H1 (cell line): ENCODE data around the gene DPP4. TPM values are rescaled to one million over a fixed set of nuclear protein-coding genes. Genes with fewer than 3 reads are reported as not detected.

ENCODE experiments used
- BACH1 ChIP-seq: IDR thresholded peaks from 2 replicates; pipeline ENCODE4 v1.6.1; 2012; ENCODE audit warnings: low read length, improper control_type of control experiment
- BCL11A ChIP-seq, 2 experiments: IDR thresholded peaks; one replicate each; pipeline ENCODE4 v1.6.1; 2011; ENCODE audit warnings: low read depth in 2 of 2, low read length in 2 of 2, mild to moderate bottlenecking in 2 of 2
- CBX5 ChIP-seq: fragments of 300-800, 300-1000 bp; sonication (generic); IDR thresholded peaks from 2 replicates; pipeline ENCODE4 v1.7.1; 2016; ENCODE audit warnings: antibody characterized with exemption, low read length, low read depth
- CBX8 ChIP-seq: fragments of 300-800, 300-1000 bp; sonication (generic); IDR thresholded peaks from 2 replicates; pipeline ENCODE4 v1.7.1; 2016; ENCODE audit warnings: low read depth, low read length, borderline replicate concordance
- CTBP2 ChIP-seq: IDR thresholded peaks from 2 replicates; pipeline ENCODE4 v1.7.0; 2011; ENCODE audit warnings: borderline replicate concordance, mild to moderate bottlenecking, moderate library complexity, mixed read lengths, low read length; ENCODE audit not compliant: insufficient read depth, insufficient read length
- CTCF ChIP-seq, 3 experiments: IDR thresholded peaks; 1 replicate in 2 of 3; 2 replicates in 1 of 3; pipeline versions ENCODE4 v1.5.1 to v1.6.1; 2011; ENCODE audit warnings: low read length in 3 of 3, mild to moderate bottlenecking in 3 of 3, inconsistent platforms in 2 of 3, low read depth in 1 of 3, moderate library complexity in 1 of 3; ENCODE audit not compliant: insufficient read depth in 1 of 3; ENCODE audit errors: control extremely low read depth in 1 of 3
- E2F6 ChIP-seq: IDR thresholded peaks from 2 replicates; pipeline ENCODE4 v1.6.1; 2012; ENCODE audit warnings: inconsistent platforms
- EP300 ChIP-seq, 2 experiments: IDR thresholded peaks; 1 replicate in 1 of 2; 2 replicates in 1 of 2; pipeline ENCODE4 v1.6.1; 2011 to 2012; ENCODE audit warnings: low read depth in 2 of 2, low read length in 2 of 2, mild to moderate bottlenecking in 2 of 2, borderline replicate concordance in 1 of 2, inconsistent platforms in 1 of 2, moderate library complexity in 1 of 2
- EZH2 ChIP-seq: fragments of 200-600 bp; sonication (generic); IDR thresholded peaks from 2 replicates; pipeline ENCODE4 v1.7.1; 2012; ENCODE audit warnings: low read depth, mild to moderate bottlenecking, moderate library complexity, low read length, inconsistent platforms; ENCODE audit not compliant: severe bottlenecking
- PHF8 ChIP-seq: fragments of 200-600 bp; sonication (generic); conservative IDR thresholded peaks from 2 replicates; pipeline ENCODE4 v1.7.1; 2012; ENCODE audit warnings: low read depth, mild to moderate bottlenecking, inconsistent platforms, low read length, moderate library complexity
- POLR2AphosphoS5 ChIP-seq: IDR thresholded peaks from 2 replicates; pipeline ENCODE4 v1.6.1; 2011; ENCODE audit warnings: low read depth, low read length
- POU5F1 ChIP-seq: IDR thresholded peaks from 2 replicates; pipeline ENCODE4 v1.6.1; 2011; ENCODE audit warnings: low read depth, mild to moderate bottlenecking, low read length, moderate library complexity
- RBBP5 ChIP-seq: IDR thresholded peaks from 2 replicates; pipeline ENCODE4 v1.7.1; 2012; ENCODE audit warnings: low read depth, mild to moderate bottlenecking, inconsistent platforms, low read length, moderate library complexity, borderline replicate concordance
- RNF2 ChIP-seq: fragments of 200-900, 300-1000 bp; sonication (generic); IDR thresholded peaks from 2 replicates; pipeline ENCODE4 v1.7.1; 2016; ENCODE audit warnings: borderline replicate concordance, low read depth, mild to moderate bottlenecking, antibody characterized with exemption, low read length; ENCODE audit not compliant: poor library complexity, severe bottlenecking; ENCODE audit errors: missing control alignments
- RXRA ChIP-seq: IDR thresholded peaks from 2 replicates; pipeline ENCODE4 v1.6.1; 2011; ENCODE audit warnings: low read depth, mild to moderate bottlenecking, low read length, moderate library complexity; ENCODE audit not compliant: insufficient read depth
- SIRT6 ChIP-seq: IDR thresholded peaks from one replicate; pipeline ENCODE4 v1.7.1; 2012; ENCODE audit warnings: low read length, inconsistent platforms
- SIX5 ChIP-seq: IDR thresholded peaks from 2 replicates; pipeline ENCODE4 v1.6.1; 2011; ENCODE audit warnings: mild to moderate bottlenecking, low read depth, low read length
- SP4 ChIP-seq: IDR thresholded peaks from 2 replicates; pipeline ENCODE4 v1.6.1; 2012; ENCODE audit warnings: low read length, inconsistent platforms
- TAF1 ChIP-seq: IDR thresholded peaks from 2 replicates; pipeline ENCODE4 v1.6.1; 2011; ENCODE audit warnings: mild to moderate bottlenecking, low read depth, low read length
- ZNF274 ChIP-seq: IDR thresholded peaks from 2 replicates; pipeline ENCODE4 v1.7.0; 2012; ENCODE audit warnings: low read length, borderline replicate concordance; ENCODE audit errors: extremely low read depth
- polyA plus RNA-seq, 7 experiments: library from polyadenylated mRNA; depleted of rRNA in 3 of 7; stranded (reverse) in 5 of 7; unstranded in 2 of 7; fragments of >200 nt in 5 of 7; fragments of 200-250 nt in 2 of 7; gene quantifications; 1 replicate in 5 of 7; 2 replicates in 1 of 7; 4 replicates in 1 of 7; pipeline versions ENCODE4 v1.2.1 to v1.2.3, GENCODE V29; 2011 to 2013; ENCODE audit warnings: missing spikeins in 2 of 7, mixed read lengths in 2 of 7
- total RNA-seq: library from RNA; stranded (reverse); fragmentation: NEBNext Ultra II Directional; extraction: Animal tissue kit (Norgen Biotek cat#: 25700); gene quantifications from 2 replicates; pipeline ENCODE4 v1.2.1, GENCODE V29; 2021

DPP4 gene
- total and polyA plus RNA-seq, 2 of the 8 experiments (the other 6 are each of a cell fraction or from before 2014, with no cell fraction given): 1.3 to 3.1 TPM

GRCh38 chr2:162073888-162074631, at the start of gene DPP4 (continued):
- TF ChIP-seq CBX5: no peak
- TF ChIP-seq BACH1: no peak
- no peak for TF ChIP-seq CBX8
- peak; percentile 89 for TF ChIP-seq CTBP2
- TF ChIP-seq ZNF274: no peak
- TF ChIP-seq SP4: no peak
- peak; percentile 11; the same call in 1 of the 2 replicates for TF ChIP-seq POLR2AphosphoS5
- peak; percentile 52 for TF ChIP-seq EZH2
- peak; percentile 82; the same call in 1 of the 2 replicates for TF ChIP-seq RBBP5
- no peak for TF ChIP-seq RNF2
- TF ChIP-seq EP300 (IDR thresholded peaks at IDR 0.05; ENCODE audit: borderline replicate concordance in 1 of 2, low read depth in 2 of 2, low read length in 2 of 2): 0 out of 3 replicates have a peak, but pooled peaks of 1 of the 2 experiments have one; percentile 15
- TF ChIP-seq TAF1: peak; percentile 34; the same call in 1 of the 2 replicates
- TF ChIP-seq SIRT6: no peak
- no peak for TF ChIP-seq SIX5
- TF ChIP-seq POU5F1: no peak
- peak; percentile 69 for TF ChIP-seq E2F6
- 0 out of 2 replicates have a peak, but pooled peaks have one; percentile 65 for TF ChIP-seq PHF8
- TF ChIP-seq RXRA: no peak
- no peak for TF ChIP-seq BCL11A (IDR thresholded peaks at IDR 0.05; ENCODE audit: low read depth in 2 of 2, low read length in 2 of 2)
- TF ChIP-seq CTCF (IDR thresholded peaks at IDR 0.05; ENCODE audit: control extremely low read depth in 1 of 3, insufficient read depth in 1 of 3, low read depth in 1 of 3, low read length in 3 of 3): peak in 1 of 3 experiments; percentile 13; a peak in 1 of 4 replicates
